Measurements from ENCODE around the gene UBE2K. TPM values are rescaled to one million over a fixed set of nuclear protein-coding genes. Genes with fewer than 3 reads are reported as not detected.
"Not testable (repeated sequence)": the region's sequence is repeated elsewhere in the genome, so short reads cannot be mapped to it uniquely, and the experiment has no call there.

Gene UBE2K
- total RNA-seq, 2 donors from 2014 or later: 52.4 to 71.9 TPM

DNA sequence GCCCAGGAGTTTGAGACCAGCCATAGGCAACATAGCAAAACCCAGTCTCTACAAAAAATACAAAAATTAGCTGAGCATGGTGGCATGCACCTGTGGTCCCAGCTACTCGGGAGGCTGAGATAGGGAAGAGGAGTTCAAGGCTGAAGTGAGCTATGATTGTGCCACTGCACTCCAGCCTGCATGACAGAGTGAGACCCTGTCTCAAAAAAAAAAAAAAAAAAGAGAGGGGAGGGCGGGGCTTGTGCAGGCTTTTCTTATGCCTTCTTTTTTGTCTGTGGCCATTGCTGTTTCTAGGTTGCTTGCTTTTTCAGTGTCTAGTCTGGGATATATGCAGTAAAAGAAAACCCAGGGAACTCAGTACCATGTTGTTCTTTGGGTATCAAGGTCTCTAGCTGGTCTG is 16.9 kb upstream of the UBE2K start:
- DNase-seq (ENCODE audit: low spot score); intact Hi-C loops (cut with DNase I): not testable (repeated sequence)

DNA sequence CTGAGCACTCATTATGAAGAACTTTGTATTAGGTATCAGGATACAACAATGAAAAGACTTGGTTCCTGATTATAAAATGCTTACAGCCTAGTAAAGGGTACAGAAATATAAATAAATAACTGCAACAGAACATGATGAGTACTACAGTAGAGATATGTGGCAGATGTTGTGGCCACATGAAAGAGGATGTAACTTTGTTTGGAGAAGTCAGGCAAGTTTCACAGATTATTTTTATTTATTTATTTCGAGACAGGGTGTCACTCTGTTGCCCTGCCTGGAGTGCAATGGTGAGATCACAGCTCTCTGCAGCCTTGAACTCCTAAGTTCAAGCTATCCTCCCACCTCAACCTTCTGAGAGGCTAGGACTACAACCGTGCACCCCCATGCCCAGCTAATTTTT is 15.8 kb upstream of the UBE2K start:
- no peak for DNase-seq (ENCODE audit: low spot score)
- intact Hi-C loops (cut with DNase I): no loop called here

DNA sequence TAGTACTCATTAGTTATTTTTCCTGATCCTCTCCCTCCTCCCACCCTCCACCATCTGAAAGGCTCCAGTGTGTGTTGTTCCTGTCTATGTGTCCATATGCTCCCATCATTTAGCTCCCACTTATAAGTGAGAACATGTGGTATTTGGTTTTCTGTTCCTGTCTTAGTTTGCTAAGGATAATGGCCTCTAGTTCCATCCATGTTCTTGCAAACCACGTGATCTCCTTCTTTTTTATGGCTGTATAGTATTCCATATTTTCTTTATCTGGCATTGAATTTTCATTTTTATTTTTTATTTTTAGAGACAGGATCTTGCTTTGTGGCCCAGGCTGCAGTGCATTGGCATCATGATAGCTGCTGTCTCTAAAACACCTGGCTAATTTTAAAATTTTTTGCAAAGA is 11.9 kb upstream of the UBE2K start:
- DNase-seq (ENCODE audit: low spot score): no peak
- intact Hi-C loops (cut with DNase I): no loop called here

DNA sequence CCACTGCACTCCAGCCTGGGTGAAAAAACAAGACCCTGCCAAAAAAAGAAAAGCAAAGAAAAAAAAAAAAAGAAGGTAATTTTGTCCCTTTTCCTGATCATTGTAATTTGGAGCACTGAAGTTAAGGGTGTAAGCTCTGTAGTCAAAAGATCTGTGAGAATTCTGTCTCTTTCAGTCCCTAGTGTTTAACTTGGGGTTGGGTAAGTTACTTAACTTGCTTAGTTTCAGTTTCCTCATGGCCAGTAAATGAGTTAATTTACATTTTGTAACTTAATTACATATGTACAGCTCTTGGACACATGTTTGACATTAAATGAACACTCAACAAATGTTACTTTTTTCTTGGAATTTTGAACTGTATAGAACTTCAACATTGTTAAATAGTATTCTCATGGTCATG is 10.9 kb upstream of the UBE2K start:
- no peak for DNase-seq (ENCODE audit: low spot score)
- intact Hi-C loops (cut with DNase I): no loop called here

DNA sequence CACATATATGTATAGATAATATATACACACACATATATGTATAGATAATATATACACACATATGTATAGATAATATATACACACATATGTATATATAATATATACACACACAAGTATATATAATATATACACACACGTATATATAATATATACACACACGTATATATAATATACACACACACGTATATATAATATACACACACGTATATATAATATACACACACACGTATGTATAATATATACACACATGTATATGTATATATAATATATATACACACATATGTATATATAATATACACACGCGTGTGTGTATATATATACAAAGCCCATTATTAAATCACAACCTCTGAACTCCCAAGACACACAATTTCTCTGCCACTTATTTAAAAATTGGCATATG is 8.0 kb upstream of the UBE2K start:
- intact Hi-C loops (cut with DNase I): no loop called here
- DNase-seq (ENCODE audit: low spot score): no peak

DNA sequence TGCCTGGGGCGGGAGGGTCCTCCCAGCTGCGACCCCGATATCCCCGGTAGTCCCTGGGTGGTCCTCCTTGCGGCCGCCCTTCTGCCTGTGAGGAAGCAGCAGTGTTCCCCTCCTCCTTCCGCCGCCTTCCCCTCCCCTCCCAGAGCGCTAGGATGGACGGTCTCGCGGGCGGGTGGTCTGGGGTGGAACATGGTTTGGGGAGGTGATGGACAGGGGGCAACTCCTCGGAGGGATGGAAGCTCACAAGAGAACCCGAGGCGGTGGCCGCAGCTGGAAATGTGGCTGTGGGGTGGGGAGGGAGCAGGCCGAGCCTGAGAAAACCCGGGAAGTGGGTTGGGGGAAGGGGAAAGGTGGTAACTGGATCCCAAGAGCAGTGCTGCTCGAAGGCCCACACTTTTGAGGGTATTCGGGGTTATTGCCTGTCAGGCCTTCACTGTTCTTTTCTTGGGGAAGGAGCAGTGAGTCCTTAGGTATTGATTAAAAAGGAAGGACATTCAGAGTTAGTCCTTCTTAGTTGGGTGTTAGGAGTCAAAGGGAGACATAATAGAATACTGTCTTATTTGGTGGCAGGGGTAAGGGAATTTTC is 581 bp downstream of the UBE2K start:
- intact Hi-C loops (cut with DNase I): no loop called here

DNA sequence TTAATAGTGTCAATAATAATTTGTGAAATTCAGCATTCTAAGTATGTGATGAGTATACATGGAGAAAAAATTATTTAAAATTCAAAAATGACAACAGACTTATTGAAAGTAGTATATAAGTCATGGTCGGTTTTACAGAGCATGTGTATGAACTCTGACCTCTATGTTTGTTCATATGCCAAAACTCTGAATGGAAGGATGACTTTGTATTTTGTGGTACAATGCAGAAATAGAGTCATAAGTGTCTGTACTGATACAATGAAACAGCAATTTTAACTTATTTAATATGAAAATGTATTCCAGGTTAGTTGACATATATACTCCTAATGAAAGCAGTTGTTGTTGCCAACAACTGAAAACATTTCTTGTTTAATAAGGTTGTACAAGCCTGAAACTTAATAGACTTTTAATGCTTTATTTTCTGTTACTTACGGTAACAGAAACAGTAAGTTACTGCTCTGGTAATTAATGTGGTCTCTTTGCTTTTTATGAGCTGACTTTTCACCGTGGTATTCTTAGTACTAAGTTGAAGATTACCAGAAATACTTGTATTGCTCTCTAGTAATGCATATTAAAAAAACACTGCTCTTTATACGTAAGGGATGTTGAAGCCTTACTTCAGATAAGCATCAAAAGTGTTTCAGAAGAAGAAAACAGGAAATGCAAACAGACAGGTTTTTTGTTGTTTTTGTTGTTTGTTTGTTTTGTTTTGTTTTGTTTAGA is 1.9 kb downstream of the UBE2K start:
- intact Hi-C loops (cut with DNase I): loop anchor here in 1 of 2 donors (5.0 kb wide), 1 partner anchor 277 kb away; the partner anchor contains the start of gene PDS5A
- DNase-seq (ENCODE audit: low spot score): no peak

More for the DNA sequence above, 581 bp downstream of the UBE2K start:
- DNase-seq (ENCODE audit: low spot score): peak; percentile 85

DNA sequence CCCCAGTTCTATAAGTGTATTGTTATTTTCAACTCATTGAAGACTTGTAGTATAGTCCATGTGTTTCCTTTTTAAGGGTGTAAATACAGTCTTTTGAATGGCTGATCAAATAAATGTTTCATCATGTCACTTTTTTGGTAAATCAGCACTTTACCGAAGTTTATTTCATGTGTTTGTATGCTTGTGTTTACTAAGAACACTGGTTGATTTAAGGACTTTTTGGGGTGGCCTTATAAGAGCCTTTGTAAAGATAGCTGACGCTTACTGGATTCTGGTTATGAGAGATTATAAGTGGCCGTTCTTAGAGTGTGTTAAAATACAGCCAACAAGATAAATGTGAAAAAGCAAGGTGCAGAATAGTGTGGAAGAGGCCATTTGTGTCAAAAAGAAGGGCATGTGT is 2.6 kb downstream of the UBE2K start:
- no peak for DNase-seq (ENCODE audit: low spot score)
- intact Hi-C loops (cut with DNase I): loop anchor here in 1 of 2 donors (5.0 kb wide), 1 partner anchor 277 kb away; the partner anchor contains the start of gene PDS5A

DNA sequence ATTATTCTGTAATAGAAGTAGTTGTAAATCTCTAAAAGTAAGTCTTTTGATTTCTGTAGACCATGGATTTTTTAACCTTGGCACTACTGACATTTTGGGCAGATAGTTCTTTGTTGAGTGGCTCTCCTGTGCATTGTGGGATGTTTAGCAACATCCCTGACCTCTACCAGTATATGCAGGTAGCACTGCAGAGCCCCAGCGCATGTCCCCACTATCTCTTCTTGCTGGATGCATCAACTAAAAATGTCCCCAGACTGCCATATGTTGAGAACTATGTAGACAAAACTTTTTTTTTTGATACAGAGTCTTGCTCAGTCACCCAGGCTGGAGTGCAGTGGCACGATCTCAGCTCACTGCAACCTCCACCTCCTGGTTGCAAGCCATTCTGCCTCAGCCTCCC is 4.8 kb downstream of the UBE2K start:
- intact Hi-C loops (cut with DNase I): loop anchor here in 1 of 2 donors (5.0 kb wide), 1 partner anchor 275 kb away; the partner anchor contains the start of gene PDS5A
- no peak for DNase-seq (ENCODE audit: low spot score)

DNA sequence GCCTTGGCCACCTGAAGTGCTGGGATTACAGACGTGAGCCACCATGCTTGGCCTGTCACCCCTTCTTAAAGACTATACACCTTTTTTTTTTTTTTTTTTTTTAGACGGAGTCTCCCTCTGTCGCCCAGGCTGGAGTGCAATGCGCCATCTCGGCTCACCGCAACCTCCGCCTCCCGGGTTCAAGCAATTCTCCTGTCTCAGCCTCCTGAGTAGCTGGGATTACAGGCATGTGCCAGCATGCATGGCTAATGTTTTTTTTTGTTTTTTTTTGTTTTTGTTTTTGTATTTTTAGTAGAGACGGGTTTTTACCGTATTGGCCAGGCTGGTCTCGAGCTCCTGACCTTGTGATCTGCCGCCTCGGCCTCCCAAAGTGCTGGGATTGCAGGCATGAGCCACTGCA is 6.9 kb downstream of the UBE2K start:
- intact Hi-C loops (cut with DNase I): loop anchor here in 1 of 2 donors (5.0 kb wide), 1 partner anchor 273 kb away; the partner anchor contains the start of gene PDS5A

DNA sequence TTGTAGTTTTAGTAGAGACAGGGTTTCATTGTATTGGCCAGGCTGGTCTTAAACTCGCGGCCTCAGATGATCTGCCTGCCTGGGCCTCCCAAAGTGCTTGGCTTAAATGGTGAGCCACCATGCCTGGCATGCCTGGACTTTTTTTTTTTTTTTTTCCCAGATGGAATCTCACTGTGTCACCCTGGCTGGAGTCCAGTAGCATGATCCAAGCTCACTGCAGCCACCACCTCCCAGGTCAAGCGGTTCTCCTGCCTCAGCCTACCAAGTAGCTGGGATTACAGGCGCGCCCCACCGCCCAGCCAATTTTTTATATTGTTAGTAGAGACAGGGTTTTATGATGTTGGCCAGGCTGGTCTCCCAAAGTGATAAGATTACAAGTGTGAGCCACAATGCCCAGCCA is 8.4 kb downstream of the UBE2K start:
- no peak for DNase-seq (ENCODE audit: low spot score)
- intact Hi-C loops (cut with DNase I): no loop called here

More for the DNA sequence above, 6.9 kb downstream of the UBE2K start:
- not testable (repeated sequence) for DNase-seq (ENCODE audit: low spot score)

DNA sequence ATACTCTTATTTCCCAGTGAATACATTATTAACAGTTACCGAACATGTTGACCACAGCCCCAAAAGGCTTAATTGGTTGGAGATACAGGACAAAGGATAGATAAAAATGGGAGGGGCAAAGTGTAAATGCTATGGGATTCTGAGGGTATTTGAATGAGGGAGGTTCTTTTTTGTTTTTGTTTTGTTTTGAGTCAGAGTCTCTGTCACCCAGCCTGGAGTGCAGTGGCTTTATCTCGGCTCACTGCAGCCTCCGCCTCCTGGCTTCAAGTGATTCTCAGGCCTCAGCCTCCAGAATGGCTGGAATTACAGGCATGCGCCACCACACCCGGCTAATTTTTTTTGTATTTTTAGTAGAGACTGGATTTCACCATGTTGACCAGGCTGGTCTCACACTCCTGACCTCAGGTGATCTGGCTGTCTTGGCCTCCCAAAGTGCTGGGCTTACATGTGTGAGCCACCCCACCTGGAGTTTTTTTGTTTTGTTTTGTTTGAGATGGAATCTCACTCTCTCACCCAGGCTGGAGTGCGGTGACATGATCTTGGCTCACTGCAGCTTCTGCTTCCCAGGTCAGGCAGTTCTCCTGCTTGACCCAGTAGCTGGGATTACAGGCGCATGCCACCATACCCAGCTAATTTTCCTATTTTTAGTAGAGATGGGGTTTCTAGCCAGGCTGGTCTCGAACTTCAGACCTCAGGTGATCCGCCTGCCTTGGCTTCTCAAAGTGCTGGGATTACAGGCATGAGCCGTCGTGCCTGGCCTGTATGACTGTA is 9.0 kb downstream of the UBE2K start:
- no peak for DNase-seq (ENCODE audit: low spot score)
- intact Hi-C loops (cut with DNase I): no loop called here

DNA sequence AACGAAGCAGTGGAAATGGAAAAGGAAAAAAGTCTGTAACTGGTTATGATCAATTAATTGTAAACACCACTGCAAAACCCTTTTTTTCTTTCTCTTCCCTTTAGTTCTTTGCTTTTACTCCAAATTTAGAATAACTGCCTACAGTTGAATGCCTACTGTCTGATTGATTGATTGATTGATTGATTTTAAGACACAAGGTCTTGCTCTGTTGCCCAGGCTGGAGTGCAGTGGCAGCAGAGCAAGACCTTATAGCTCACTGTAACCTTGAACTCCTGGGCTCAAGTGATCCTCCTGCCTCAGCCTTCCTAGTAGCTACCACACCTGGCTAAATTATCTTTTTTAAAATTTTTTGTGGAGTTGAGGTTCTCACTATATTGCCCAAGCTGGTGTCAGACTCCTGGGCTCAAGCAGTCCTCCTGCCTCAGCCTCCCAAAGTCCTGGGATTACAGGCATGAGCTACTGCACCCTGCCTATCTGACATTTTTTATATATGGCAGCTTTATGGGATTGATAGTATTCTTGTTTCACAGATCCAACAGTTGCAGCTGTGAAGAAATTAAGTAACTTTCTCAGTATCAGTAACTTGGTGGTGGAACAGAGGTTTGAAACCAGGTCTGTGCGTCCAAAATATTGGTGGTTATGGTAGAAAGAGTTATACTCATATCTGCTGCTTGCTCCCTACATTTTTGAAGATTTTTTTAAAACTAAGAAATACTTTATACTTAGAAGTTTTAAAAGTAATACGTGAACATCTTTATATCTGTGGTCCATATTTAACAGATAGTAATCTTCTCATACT is 12.4 kb downstream of the UBE2K start:
- intact Hi-C loops (cut with DNase I): no loop called here
- DNase-seq (ENCODE audit: low spot score): no peak

DNA sequence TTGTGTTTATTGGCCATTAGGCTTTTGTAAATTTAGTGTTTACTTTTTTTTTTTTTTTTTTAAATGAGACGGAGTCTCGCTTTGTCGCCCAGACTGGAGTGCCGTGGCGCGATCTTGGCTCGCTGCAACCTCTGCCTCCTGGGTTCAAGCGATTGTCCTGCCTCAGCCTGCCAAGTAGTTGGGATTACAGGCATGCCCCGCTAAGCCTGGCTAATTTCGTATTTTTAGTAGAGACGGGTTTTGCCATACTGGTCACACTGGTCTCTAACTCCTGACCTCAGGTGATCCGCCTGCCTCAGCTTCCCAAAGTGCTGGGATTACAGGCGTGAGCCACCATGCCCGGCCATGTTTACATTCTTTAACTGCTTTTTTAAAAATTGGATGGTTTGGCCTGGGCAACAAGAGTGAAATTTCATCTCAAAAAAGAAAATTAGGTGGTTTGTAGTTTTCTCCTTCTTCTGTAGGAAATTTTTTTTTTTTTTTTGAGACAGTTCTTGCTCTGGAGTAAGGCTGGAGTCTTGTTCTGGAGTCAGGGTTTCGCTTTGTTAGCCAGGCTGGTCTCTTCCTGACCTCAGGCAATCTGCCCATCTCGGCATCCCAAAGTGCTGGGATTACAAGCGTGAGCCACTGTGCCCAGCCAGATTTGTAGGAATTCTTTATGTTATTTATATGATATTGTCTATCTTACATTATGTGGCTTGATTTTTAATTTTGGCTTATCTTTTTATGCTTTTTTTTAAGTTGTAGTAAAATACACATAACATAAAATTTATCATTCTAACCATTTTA is 15.1 kb downstream of the UBE2K start:
- intact Hi-C loops (cut with DNase I): no loop called here
- no peak for DNase-seq (ENCODE audit: low spot score)

DNA sequence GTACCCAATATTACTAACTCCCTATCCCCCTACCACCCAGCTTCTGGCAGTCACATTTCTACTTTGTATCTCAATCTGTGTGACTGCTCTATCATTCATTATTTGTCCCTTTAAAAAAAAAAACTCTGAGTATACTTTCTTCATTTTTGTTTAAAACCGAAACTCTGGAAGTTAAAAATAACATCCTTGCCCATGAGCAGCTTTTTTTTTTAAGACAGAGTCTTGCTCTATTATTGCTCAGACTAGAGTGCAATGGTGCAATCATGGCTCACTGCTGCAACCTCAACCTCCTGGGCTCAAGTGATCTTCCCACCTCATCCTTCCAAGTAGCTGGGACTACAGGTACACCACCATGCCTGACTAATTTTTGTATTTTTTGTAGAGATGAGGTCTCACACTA is 15.8 kb downstream of the UBE2K start:
- DNase-seq (ENCODE audit: low spot score): no peak
- intact Hi-C loops (cut with DNase I): no loop called here

DNA sequence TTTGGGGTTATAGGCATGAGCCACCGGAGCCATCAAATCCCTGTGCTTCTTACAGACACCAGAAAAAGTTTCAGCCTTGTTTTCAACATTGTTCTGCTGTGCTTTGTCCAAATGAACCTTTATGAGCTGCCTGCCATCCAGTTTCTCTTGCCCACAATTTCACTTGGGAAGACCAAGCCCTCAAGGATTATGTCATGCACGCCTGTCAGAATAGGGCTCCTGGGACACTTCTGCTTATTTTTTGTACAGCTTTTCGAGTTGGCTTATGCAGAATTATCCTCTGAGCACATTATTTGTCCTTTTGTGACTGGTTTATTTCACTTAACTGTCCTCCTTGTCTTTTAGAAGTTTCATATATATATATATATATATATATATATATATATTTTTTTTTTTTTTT is 16.2 kb downstream of the UBE2K start:
- DNase-seq (ENCODE audit: low spot score): no peak
- intact Hi-C loops (cut with DNase I): no loop called here

DNA sequence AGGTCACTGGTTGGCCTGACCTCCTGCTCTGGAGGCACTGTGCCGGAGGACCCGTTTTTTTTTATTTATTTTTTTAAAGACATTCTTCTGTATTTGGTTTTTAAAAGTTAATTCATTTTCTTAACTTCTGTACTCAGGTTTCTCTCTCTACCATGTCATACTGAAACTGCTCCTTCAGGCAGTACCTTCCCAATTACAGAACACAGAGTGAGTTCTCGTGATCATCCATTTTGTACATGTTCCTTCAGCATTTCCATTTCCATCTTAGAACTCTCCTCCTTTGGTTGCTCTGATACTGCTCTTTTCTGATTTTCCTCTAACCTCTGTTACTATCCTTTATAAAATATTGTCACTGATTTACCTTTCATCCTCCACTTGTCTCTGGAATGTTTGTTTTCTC is 17.9 kb downstream of the UBE2K start:
- intact Hi-C loops (cut with DNase I): no loop called here
- DNase-seq (ENCODE audit: low spot score): no peak

DNA sequence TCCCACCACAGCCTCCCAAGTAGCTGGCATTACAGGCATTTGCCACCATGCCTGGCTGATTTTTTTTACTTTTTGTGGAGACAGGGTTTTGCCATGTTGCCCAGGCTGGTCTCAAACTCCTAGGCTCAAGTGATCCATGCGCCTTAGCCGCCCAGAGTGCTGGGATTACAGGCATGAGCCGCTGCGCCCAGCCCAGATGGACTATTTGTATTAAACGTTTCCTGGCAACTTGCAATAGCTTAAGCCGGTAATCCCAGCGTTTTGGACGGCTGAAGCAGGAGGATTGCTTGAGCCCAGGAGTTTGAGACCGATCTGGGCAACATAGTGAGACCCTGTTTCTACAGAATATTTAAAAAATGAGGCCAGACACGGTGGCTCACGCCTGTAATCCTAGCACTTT is 18.4 kb downstream of the UBE2K start:
- intact Hi-C loops (cut with DNase I): no loop called here
- DNase-seq (ENCODE audit: low spot score): no peak

DNA sequence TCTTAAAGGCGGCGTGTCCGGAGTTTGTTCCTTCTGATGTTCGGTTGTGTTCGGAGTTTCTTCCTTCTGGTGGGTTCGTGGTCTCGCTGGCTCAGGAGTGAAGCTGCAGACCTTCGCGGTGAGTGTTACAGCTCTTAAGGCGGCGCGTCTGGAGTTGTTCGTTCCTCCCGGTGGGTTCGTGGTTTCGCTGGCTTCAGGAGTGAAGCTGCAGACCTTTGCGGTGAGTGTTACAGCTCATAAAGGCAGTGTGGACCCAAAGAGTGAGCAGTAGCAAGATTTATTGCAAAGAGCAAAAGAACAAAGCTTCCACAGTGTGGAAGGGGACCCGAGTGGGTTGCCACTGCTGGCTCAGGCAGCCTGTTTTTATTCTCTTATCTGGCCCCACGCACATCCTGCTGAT is 19.8 kb downstream of the UBE2K start:
- DNase-seq (ENCODE audit: low spot score); intact Hi-C loops (cut with DNase I): not testable (repeated sequence)

All from posterior vena cava (tissue), 2 donors.